ENCODE data around the gene METTL9.
"Not testable (repeated sequence)": the region's sequence is repeated elsewhere in the genome, so short reads cannot be mapped to it uniquely, and the experiment has no call there.

METTL9 gene
- 92.4 to 97.0 reads per million in 2 donors for total RNA-seq

DNA sequence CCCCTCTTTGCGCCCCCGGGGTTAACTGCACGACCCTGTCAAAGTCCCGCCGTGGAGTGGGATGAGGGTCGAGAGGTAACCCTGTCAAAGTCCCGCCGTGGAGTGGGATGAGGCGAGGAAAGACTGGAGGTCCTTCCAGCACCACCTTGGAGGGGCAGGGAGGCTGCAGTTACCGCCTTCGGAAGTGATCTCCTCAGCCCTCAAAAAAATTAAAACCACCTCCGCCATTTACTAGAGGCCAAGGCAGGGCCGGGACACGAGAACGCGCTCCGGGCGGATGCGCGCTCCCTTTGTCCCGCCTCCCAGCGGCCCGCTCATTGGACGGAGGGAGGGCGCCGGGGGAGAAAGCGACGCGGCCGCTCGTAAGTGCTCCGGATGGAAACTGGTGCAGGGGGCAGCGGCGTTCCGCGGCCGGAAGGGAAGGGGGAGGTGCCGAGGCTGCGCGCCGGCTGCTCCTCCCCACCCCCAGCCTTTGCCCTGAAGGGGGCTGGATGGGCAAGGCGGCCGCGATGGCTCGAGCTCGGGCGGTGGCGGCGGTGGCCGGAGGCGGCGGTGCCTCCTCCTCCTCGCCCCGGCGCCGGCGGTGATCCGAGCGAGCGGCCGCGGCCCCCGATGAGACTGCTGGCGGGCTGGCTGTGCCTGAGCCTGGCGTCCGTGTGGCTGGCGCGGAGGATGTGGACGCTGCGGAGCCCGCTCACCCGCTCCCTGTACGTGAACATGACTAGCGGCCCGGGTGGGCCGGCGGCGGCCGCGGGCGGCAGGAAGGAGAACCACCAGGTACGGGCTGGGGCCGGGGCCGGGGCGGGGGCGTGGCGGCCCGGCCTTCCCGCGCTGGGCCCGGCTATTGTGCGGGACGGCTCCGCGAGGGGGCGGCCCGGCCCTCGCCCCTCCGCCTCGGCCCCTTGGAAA, at the start of gene METTL9:
METTL9 (plus strand) TSS at position 456 of the 909 bp plus-strand sequence; CDS start at position 613, 157 bp downstream.
- peak; percentile 89 to 98 (median 91) for DNase-seq

DNA sequence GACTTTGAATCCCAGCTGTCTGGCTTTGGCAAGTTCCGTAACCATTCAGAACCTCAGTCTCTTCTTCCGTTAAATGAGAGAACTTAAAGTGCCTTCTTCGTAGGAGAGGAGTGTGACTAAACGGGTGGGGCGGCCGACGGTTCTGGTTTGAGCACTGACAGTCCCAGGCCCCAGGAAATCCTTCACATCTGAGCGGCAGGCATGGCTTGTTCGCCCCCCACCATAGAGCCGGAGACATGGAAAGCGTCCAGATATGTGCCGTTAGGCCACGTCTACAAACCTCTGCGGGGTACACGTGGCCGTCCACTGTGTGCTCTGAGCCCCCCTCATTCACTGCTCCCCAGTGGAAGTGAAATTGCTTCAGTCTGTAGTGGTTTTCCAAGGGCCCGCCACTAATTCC, 49.4 kb upstream of the METTL9 start:
- DNase-seq: not testable (repeated sequence)

DNA sequence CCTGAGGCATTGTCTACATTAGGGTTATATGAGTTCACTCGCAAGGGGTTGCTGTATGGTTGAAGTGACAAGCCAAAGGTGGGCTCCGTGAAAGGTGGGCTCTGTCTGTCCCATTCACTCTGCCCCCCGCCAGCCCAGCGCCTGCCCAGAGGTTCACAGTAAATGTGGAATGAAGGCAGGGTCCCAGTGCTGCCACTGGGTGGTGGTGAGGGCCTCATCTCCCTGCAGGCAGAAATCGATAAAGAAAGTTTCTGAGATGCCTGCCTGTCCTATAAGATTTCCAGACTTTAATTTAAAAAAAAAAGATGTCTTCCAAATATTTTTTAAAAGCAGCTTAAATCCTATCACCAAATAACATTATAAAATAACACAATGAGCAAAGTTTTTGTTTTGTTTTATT, 48.9 kb upstream of the METTL9 start:
- DNase-seq: not testable (repeated sequence)

DNA sequence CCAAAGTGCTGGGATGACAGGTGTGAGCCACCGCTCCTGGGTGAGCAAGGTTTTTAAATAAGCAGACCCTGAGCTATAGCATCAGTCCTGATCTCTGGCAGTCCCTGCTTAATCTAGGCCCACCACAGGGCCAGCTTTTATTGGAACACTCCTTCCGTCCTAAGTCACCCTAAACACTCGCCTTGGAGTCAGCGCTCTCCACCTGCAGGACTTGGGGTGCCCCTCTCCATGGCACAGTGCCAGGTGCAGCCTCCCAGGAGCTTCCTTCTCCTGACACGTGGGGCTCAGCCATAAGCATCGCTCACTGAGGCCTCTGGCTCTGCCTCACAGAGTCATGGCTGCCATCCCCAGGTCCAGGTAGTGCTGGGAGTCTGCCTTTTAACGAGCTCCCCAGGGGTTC, 48.3 kb upstream of the METTL9 start:
- DNase-seq: not testable (repeated sequence)

DNA sequence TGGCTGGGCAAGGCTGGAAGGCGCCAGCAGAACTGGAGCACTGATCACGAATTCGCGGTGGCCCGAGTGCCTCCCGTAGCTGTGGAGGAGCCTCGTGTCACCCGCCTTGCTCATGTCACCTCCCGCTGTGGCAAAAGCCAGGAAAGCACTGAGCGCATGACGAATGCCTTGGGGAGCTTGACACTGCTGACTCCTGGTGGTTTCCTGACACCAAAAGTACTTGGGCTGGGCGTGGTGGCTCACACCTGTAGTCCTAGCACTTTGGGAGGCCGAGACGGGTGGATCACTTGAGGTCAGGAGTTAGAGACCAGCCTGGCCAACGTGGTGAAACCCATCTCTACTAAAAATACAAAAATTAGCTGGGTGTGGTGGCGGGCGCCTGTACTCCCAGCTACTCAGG, 47.8 kb upstream of the METTL9 start:
- DNase-seq: not testable (repeated sequence)

DNA sequence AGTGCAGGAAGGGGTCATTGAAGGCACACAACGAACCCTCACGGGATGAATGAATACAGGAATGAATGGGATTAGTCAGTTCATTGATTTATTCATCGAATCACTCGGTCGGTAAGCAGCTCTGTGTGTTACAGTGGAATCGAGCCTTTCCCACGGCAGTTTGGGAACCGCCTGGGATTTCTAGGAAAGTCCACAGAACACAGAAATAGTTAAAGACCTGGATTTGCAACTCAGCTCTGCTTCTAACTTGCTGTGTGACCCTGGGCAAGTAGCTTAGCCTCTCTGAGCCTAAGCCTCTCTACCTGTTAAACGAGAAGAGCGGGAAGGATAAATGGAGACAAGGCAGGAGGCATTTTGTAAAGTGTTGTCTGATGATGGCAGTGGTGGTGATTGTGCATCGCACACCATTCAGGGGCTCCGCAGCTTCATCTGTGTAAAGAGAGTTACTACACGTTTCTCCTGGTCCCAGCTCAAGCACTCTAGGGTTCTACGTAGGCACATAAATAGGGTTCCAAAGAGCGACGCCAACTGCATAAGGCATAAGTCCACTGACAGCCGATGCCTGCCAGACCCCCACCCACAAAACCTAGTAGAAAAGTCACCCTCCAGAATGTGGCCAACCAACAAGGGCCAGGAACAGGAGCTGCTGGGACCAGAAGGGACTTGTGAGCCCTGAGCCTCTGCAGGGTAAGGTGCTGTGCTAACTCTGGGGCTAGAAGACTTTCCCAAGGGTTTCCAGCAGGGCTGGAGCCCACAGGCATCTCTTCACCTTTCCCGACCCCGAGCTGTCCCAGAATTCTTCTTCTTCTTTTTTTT, 45.7 kb upstream of the METTL9 start:
- DNase-seq: not testable (repeated sequence)

DNA sequence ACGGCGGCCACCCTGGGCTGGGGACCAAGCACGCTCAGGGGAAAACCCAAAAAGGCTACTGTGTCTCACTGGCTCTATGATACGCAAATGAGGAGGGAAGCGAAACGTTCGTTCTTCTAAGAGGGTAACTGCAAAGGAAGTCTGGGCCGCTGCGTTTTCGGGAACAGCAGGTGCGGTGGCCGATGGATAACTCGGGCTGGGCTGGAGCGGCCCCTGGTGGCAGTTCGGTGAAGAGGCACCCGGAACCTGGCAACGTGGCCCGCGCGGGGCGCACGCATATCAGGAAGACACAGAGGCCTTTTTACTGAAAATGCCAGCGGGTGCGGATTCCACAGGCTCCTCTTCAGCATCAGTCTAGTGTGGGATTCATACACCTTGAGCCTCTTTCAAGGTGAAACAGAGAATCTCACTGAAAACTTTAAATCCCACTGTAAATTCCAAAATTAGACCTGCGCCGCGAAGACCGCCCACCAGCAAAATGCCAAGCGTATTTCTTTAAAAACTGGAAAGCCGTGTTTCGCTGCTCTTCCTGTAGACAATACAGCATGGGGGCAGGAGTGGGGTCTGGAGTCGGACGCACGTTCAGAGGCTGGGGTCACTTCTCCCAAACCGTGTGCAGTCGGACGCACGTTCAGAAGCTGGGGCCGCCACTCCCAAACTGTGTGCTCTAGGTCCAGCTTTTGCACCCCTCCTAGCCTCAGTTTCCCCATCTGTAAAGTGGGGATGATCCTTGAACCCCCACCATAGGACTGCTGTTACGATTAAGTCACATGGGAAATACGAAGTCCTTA, 44.4 kb upstream of the METTL9 start:
- DNase-seq: peak; percentile 76 to 90 (median 80)

DNA sequence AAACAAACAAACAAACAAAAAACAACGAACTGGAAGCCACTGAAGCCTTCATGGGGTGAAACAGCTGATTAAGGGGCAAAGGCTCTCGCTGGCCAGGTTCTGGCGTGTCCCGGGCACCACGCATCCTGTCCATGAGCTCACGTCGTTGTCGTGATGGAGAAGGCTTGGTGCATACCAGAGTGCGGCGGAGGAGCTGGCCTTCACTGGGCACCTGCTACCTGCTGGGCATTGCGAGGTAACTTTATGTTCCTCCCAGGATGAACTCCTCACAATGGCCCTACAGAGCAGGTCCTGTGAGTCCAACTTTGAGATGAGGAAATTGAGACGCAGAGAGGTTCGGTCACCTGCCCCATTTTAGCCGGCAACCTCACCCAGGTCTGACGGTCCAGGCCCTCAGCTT, 43.8 kb upstream of the METTL9 start:
- DNase-seq: not testable (repeated sequence)

DNA sequence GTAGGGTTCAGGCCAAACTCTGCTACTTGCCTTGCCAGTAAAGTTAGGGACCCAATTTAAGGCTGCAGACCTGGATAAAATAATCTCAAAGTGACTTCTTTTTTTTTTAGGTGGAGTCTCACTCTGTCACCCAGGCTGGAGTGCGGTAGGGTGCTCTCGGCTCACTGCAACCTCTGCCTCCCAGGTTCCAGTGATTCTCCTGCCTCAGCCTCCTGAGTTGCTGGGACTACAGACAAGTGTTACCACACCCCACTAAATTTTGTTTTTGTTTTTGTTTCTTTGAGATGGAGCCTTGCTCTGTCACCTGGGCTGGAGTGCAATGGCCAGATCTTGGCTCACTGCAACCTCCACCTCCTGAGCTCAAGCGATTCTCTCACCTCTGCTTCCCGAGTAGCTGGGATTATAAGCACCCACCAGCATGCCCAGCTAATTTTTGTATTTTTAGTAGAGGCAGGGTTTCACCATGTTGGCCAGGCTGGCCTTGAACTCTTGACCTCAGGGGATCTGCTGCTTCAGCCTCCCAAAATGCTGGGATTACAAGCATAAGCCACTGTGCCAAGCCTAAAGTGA, 43.3 kb upstream of the METTL9 start:
- not testable (repeated sequence) for DNase-seq

DNA sequence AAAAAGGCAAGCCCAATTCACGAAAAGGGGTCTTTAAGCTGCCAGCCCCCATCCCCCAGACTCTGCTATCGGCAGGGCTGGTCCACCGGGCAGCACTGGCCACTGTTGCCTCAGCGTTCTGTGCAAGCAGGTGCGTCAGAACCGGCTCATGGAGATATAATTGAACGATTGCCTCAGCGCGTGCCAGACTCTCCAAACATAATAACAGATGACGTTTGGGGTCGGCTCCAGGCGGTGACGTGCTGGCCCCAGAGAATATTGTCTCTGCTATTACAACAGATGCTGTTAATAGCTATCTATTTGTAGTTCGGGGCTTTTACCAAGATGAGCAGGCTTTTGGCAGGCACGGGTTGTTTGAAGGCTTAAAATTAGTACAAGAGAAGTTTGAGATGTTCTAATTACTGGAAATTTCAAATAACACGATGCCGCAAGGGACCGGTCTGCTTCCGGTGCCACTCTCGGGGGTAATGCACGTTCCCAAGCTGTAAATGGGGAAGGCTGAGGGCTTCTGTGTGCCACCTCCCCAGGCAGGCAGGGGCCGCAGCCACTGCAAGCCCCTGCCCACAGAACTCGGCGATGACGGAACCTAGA, 42.6 kb upstream of the METTL9 start:
- not testable (repeated sequence) for DNase-seq

DNA sequence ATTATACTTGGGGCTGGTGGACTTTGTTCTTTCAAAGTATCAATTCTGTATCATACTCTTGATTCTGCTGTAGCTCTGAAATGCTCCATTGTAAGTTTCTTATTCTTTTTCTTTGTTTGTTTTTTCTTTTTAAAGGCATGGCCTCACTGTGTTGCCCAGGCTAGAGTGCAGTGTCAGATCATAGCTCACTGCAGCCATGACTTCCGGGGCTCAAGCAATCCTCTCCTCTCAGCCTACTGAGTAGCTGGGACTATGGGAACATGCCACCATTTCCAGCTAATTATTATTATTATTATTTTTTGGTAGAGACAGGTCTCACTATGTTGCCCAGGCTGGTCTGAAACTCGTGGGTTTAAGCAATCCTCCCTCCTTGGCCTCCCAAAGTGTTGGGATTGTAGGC, 38.9 kb upstream of the METTL9 start:
- no peak for DNase-seq

DNA sequence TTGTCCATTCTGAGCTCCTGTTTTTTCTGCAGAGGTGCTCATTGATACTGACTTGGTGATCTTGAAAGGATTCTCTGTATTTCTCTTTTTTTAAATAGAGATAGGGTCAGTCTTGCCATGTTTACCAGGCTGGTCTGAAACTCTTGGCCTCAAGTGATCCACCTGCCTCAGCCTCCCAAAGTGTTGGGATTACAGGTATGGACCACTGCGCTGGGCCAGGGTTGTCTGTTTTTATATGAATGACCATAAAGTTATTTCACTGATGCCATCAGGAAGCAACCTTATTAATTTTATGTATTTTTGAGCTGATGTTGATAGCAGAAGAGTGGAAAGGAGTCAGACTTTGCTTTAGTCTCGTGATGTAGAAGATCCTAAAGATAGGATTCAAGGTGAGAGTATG, 35.7 kb upstream of the METTL9 start:
- DNase-seq: no peak

DNA sequence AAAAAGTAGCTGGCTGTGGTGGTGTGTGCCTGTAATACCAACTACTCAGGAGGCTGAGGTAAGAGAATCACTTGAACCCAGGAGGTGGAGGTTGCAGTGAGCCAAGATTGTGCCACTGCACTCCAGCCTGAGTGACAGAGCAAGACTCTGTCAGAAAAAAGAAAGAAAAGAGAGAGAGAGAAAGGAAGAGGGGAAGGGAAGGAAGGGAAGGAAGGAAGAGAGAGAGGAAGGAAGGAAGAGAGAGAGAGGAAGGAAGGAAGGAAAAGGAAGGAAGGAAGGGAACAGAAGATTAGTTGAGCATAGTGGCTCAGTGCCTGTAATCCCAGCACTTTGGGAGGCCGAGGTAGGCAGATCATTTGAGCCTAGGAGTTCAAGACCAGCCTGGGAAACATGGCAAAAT, 35.0 kb upstream of the METTL9 start:
- not testable (repeated sequence) for DNase-seq

DNA sequence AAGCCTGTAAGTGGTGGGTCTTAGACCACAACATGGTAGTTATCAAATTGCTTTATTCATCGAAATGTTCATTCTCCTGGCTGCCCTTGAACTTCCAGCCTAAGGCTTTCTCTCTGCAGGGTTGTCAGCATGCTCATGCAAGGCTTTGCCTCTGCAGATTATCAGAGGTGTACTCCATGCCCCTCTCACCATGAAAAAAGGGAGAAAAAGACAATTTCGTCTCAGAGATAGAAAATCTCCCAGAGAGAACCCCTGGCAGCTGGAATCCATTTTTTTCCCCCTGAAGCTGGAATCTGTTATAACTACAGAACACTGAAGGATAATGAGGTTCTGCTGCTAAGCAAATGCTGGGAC, 33.9 kb upstream of the METTL9 start:
- DNase-seq: no peak

DNA sequence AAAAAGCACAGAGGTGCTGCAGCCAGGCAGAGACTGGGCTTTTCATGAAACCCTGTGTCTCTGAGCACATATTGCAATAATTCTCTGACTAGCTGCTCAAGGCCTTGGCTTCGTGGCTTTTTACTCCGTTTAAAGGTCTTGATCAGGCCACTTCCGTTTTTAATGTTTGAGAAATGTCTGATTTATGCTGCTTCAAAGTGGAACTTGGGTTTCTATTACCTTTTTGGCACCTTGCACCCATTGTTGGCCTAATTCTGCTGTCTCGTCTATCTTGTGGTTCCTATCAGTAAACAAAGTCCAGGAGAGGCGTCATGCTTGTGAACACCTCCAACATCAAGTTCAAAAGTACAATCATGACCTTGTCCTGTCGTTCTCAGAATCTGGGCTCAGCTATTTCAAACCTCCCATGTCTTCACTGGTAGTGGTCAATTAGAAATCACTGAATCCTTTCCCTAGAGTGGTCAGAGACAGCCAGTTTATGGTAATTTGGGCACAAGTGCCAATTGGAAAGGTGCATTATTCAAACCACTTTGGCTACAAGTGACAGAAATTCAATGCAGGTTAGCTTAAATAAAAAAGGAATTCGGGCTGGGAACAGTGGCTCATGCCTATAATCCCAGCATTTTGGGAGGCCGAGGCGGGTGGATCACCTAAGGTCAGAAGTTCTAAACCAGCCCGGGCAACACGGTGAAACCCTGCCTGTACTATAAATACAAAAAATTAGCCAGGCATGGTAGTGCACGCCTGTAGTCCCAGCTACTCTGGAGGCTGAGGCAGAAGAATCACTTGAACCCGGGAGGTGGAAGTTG, 33.3 kb upstream of the METTL9 start:
- DNase-seq: peak in 2 of 5 experiments; percentile 33 to 65

DNA sequence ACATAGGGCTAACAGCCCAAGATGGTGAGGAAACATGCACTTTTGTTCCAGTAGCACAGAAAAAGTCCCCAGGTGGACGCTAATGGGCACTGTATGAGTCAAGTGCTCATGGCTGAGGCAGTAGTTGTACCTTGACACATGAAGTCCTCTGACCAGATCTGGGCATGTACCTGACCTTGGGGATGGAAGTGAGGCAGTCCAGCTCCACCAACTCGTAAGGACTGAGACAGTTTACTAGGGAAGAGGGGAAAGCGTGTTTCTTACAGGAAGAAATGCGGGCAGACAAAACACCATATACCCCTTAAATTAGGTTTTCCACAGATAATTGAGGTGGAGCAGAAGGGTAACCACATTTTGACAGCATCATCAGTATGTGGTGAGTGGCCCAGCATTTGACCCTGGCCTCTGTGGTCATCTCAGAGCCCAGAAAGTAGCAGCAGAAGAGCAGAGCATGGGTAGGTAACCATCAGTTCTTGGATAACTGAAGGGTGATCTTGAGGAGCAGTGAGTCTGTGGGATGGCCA, 32.4 kb upstream of the METTL9 start:
- no peak for DNase-seq

DNA sequence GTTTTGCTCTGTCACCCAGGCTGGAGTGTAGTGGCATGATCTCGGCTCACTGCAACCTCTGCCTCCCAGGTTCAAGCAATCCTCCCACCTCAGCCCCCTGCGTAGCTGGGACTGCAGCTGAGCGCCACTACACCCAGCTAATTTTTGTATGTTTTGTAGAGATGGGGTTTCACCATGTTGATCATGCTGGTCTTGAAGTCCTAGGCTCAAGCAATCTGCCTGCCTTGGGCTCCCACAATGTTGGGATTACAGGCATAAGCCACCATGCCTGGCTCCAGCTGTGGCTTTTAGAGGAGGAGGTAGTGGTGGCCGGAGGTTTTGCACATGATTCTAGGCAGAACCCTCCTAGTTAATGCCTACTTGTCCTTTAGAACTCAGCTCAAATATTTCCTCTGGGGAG, 31.9 kb upstream of the METTL9 start:
- DNase-seq: not testable (repeated sequence)

DNA sequence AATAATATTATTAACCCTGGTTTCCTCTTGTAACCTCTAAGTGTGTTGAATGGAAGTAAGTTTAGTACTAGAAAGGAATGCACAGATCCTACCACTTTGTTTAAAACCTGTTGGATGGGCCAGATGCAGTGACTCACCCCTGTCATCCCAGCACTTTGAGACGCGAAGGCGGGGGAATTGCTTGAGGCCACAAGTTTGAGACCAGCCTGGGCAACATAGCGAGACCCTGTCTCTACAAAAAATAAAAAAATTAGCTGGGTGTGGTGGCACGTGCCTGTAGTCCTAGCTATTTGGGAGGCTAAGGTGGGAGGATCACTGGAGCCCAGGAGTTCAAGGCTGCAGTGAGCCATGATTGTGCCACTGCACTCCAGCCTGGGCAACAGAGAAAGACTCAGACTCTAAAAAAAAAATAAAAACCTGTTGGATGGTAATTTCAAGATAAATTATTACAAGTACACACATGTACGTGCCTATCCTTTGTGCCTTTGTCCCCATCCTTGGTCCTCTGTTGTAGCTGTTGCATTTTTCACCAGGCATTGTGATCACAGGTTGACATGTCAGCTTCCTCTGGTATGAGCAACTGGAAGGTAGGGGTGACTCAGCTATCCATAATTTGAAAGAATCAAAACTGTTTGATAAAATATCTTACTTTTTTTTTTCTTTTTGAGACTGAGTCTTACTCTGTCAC, 30.7 kb upstream of the METTL9 start:
- no peak for DNase-seq

DNA sequence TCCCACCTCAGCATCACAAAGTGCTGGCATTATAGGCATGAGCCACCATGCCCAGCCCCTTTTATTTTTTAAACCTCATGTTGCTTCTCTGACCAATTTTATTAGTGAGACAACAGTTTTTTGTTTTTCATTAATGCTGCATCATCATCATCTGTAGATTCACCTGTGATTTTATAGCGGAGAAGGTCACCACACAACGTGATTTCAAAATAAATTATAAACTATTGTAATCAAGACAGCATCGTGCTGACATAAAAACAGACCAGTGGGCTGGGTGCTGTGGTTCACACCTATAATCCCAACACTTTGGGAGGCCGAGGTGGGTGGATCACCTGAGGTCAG, 28.7 kb upstream of the METTL9 start:
- no peak for DNase-seq

DNA sequence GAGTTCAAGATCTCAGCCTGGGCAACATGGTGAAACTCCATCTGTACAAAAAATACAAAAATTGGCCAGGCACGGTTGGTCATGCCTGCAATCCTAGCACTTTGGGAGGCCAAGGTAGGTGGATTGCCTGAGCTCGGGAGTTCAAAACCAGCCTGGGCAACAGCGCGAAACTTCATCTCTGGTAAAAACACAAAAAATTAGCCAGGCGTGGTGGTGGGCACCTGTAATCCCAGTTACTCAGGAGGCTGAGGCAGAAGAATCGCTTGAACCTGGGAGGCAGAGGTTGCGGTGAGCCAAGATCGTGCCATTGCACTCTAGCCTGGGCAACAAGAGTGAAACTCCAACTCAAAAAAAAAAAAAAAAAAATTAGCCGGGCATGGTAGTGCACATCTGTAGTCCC, 25.9 kb upstream of the METTL9 start:
- not testable (repeated sequence) for DNase-seq
